CD4-positive, alpha-beta T cell (primary cell): Measurements from ENCODE around the gene BABAM2. TPM values are rescaled to one million over a fixed set of nuclear protein-coding genes. Genes with fewer than 3 reads are reported as not detected.

Experiments
- ATAC-seq: fragments of 200-7000 bp; cut with Tn5 transposase; one replicate; pipeline ENCODE4 v1.10.0; 2022; ENCODE audit warnings: mild to moderate bottlenecking; ENCODE audit not compliant: poor library complexity
- CTCF ChIA-PET: fragments of 350-600 bp; sonication (Branson Sonifier 250); formaldehyde crosslinking; loops from one replicate; lab custom pipeline; 2021; ENCODE audit warnings: antibody characterized with exemption, inconsistent platforms; lab: Charles Lee
- POLR2A ChIA-PET: fragments of 350-600 bp; sonication (Branson Sonifier 250); formaldehyde crosslinking; loops from one replicate; lab custom pipeline; 2021; ENCODE audit warnings: antibody characterized with exemption, inconsistent platforms; lab: Charles Lee
- DNase-seq, 14 experiments: peaks; one replicate each; pipeline ENCODE4 v3.0.0-alpha.2; 2013 to 2020; ENCODE audit warnings: mixed read lengths in 2 of 14
- H3K27ac ChIP-seq, 2 donors: one replicate each; pipeline versions ENCODE4 v1.5.1 to v1.7.0; 2013; ENCODE audit warnings: low read length in 2 of 2, low read depth in 1 of 2, mild to moderate bottlenecking in 1 of 2
- H3K27me3 ChIP-seq, 2 experiments: 1 replicate in 1 of 2; 2 replicates in 1 of 2; pipeline versions ENCODE4 v1.6.1 to v1.7.0; 2013; ENCODE audit warnings: low read length in 2 of 2, control low read depth in 1 of 2, mild to moderate bottlenecking in 1 of 2, moderate library complexity in 1 of 2; ENCODE audit not compliant: insufficient read depth in 2 of 2, control insufficient read depth in 1 of 2
- H3K36me3 ChIP-seq: one replicate; pipeline ENCODE4 v1.6.1; 2013; ENCODE audit warnings: low read length, control low read depth; ENCODE audit not compliant: insufficient read depth
- H3K4me1 ChIP-seq: one replicate; pipeline ENCODE4 v1.6.1; 2013; ENCODE audit warnings: low read length, control low read depth; ENCODE audit not compliant: insufficient read depth
- H3K4me3 ChIP-seq: one replicate; pipeline ENCODE4 v1.5.1; 2013; ENCODE audit warnings: mild to moderate bottlenecking, low read length, moderate library complexity
- H3K9me3 ChIP-seq, 2 experiments: 1 replicate in 1 of 2; 2 replicates in 1 of 2; pipeline versions ENCODE4 v1.6.1 to v1.7.0; 2013; ENCODE audit warnings: low read length in 2 of 2, mild to moderate bottlenecking in 2 of 2, control low read depth in 1 of 2, moderate library complexity in 1 of 2; ENCODE audit not compliant: control insufficient read depth in 1 of 2, insufficient read depth in 1 of 2
- H3K27ac Mint-ChIP-seq: one replicate; pipeline ENCODE4 v1.8.0; 2020; ENCODE audit warnings: mixed read lengths
- H3K27me3 Mint-ChIP-seq: one replicate; pipeline ENCODE4 v1.8.0; 2021; ENCODE audit warnings: mixed read lengths
- H3K36me3 Mint-ChIP-seq: one replicate; pipeline ENCODE4 v1.8.0; 2021; ENCODE audit warnings: low read depth, mixed read lengths
- H3K4me1 Mint-ChIP-seq: one replicate; pipeline ENCODE4 v1.8.0; 2021; ENCODE audit warnings: low read depth, mixed read lengths
- H3K4me3 Mint-ChIP-seq: one replicate; pipeline ENCODE4 v1.8.0; 2020; ENCODE audit warnings: mild to moderate bottlenecking, mixed read lengths
- H3K9me3 Mint-ChIP-seq: one replicate; pipeline ENCODE4 v1.8.0; 2020; ENCODE audit warnings: mixed read lengths
- intact Hi-C, 2 experiments: fragments of 100-400 bp; cut with DNase I in 1 of 2; cut with micrococcal nuclease in 1 of 2; formaldehyde crosslinking; loops; one replicate each; pipeline versions ENCODE4 v1.15.1 to v1.9.0; 2023 to 2025; cut with DNase I, micrococcal nuclease
- total RNA-seq, 174 experiments: library from RNA in 2 of 174; stranded (reverse) in 2 of 174; gene quantifications; one replicate each; pipeline ENCODE4 v1.2.3 and lab custom pipeline; 2021 to 2026
- TF ChIP-seq, protein P1 (sequence below): fragments of 200-600 bp; IDR thresholded peaks from one replicate; pipeline ENCODE4 v1.8.0; 2022; ENCODE audit warnings: antibody characterized with exemption, mild to moderate bottlenecking

Gene BABAM2
- total RNA-seq, 2 experiments from 2014 or later = 29.2 to 32.8 TPM

DNA sequence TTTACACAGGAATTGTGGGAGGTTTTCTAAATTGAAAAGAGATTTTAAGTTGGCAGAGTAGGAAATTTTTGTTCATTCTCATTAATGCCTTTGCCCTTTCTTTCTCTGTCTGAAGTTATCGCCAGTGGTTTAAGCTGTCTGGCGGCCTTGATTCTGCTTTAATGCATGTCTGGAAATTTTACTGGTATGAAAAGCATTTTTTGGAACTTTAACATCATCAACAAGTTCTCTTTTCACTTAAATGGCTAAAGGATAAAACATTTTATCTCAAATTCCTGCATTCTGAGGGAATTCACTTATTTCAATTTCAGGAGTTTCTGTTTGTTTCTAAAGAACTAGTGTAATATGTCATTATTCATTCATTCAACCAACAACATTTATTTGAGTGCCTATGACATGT lies 268.3 kb downstream of the BABAM2 start:
- intact Hi-C loops = no loop called here
- H3K4me3 Mint-ChIP-seq = no peak overlapping the region
- H3K27me3 ChIP-seq = no peaks in the 10 kb centered on the region
- peaks cover 8% of the 10 kb centered on the region for H3K9me3 Mint-ChIP-seq
- H3K27ac Mint-ChIP-seq = no peak overlapping the region
- H3K4me1 Mint-ChIP-seq = no peaks in the 10 kb centered on the region
- CTCF ChIA-PET = no interaction called here
- no peaks in the 10 kb centered on the region for H3K4me1 ChIP-seq
- H3K27me3 Mint-ChIP-seq = no peaks in the 10 kb centered on the region
- POLR2A ChIA-PET = no interaction called here
- DNase-seq (no peak), ATAC-seq (no peak)
- no peak overlapping the region for H3K4me3 ChIP-seq
- H3K36me3 Mint-ChIP-seq = peaks cover 34% of the 10 kb centered on the region
- no peaks in the 10 kb centered on the region for H3K36me3 ChIP-seq
- TF ChIP-seq, protein P1, sequence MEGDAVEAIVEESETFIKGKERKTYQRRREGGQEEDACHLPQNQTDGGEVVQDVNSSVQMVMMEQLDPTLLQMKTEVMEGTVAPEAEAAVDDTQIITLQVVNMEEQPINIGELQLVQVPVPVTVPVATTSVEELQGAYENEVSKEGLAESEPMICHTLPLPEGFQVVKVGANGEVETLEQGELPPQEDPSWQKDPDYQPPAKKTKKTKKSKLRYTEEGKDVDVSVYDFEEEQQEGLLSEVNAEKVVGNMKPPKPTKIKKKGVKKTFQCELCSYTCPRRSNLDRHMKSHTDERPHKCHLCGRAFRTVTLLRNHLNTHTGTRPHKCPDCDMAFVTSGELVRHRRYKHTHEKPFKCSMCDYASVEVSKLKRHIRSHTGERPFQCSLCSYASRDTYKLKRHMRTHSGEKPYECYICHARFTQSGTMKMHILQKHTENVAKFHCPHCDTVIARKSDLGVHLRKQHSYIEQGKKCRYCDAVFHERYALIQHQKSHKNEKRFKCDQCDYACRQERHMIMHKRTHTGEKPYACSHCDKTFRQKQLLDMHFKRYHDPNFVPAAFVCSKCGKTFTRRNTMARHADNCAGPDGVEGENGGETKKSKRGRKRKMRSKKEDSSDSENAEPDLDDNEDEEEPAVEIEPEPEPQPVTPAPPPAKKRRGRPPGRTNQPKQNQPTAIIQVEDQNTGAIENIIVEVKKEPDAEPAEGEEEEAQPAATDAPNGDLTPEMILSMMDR = no peak
- H3K9me3 ChIP-seq = peaks cover 0 to 9% of the 10 kb centered on the region in 2 experiments
- H3K27ac ChIP-seq = no peak overlapping the region

DNA sequence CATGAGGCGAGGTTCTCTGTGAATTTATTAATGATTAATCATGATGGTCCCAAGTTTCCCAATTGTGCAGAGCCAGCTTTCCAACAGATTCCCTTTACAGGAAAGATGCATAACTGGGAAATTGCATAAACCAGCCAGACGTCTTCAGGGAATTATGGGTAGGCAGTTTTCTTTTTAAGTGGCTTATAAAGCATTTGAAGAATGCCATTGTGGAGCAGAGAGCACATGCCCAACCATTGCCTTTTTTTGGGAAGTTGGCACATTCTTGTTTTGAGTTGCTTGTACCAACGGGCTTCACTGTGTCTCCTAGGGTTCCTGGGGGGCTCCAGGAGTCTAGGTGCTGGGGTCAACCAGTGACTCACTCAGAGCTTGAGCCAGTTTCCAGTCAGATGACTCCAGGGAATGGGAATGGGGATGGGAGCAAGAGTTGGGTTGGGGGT lies 270.5 kb downstream of the BABAM2 start:
- POLR2A ChIA-PET = no interaction called here

DNA sequence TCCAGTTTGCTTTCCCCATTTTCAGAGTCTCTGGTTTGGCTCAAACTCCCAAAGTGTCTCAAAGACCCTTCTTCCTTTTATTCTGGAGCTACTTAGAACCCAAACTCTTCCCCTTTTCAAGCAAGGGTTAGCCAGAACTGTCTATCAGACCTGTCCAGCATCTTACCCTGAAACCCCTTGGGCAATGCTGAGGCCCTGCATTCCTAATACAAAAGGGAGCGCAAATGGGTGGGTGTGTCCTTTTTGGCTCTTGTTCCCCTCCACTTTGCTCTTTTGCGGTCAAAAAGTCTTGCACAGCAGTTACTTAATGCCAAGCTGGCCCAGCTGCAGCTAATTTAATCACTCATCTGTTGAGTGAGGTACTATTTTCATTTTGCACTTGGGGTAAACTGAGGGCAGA lies 270.9 kb downstream of the BABAM2 start:
- TF ChIP-seq, protein P1 = no peak

More for the DNA sequence above, 270.5 kb downstream of the BABAM2 start:
- TF ChIP-seq, protein P1 = no peak
- intact Hi-C loops = no loop called here
- Mint-ChIP-seq H3K27ac (no peak overlapping the region), H3K4me3 (no peak overlapping the region), H3K27me3 (no peaks in the 10 kb centered on the region), H3K9me3 (peaks cover 5% of the 10 kb centered on the region), H3K36me3 (peaks cover 12% of the 10 kb centered on the region), H3K4me1 (no peaks in the 10 kb centered on the region)
- CTCF ChIA-PET = no interaction called here
- Histone ChIP-seq H3K27me3 (no peaks in the 10 kb centered on the region), H3K4me1 (no peaks in the 10 kb centered on the region), H3K9me3 (peaks cover 0 to 2% of the 10 kb centered on the region in 2 experiments), H3K4me3 (no peak overlapping the region), H3K27ac (no peak overlapping the region), H3K36me3 (no peaks in the 10 kb centered on the region)
- no peak for ATAC-seq
- DNase-seq = no peak

More for the DNA sequence above, 270.9 kb downstream of the BABAM2 start:
- Mint-ChIP-seq H3K4me1 (no peaks in the 10 kb centered on the region), H3K9me3 (peaks cover 4% of the 10 kb centered on the region), H3K27ac (no peak overlapping the region), H3K4me3 (no peak overlapping the region), H3K27me3 (no peaks in the 10 kb centered on the region), H3K36me3 (peaks cover 9% of the 10 kb centered on the region)
- no peaks in the 10 kb centered on the region for H3K9me3 ChIP-seq
- ChIA-PET CTCF (no interaction called here), POLR2A (no interaction called here)
- no peaks in the 10 kb centered on the region for H3K36me3 ChIP-seq
- DNase-seq (no peak), ATAC-seq (no peak)
- H3K4me3 ChIP-seq = no peak overlapping the region
- intact Hi-C loops = no loop called here
- H3K27me3 ChIP-seq = no peaks in the 10 kb centered on the region
- no peaks in the 10 kb centered on the region for H3K4me1 ChIP-seq
- H3K27ac ChIP-seq = no peak overlapping the region
